ENCODE data around the gene SLAIN2. TPM values are rescaled to one million over a fixed set of nuclear protein-coding genes. Genes with fewer than 3 reads are reported as not detected.
A peak's percentile ranks its signal among the peaks of the same experiment; 100 is the strongest.

SLAIN2 gene
- total and polyA plus RNA-seq, 11 donors: 26.0 to 178 (median 124) TPM

DNA sequence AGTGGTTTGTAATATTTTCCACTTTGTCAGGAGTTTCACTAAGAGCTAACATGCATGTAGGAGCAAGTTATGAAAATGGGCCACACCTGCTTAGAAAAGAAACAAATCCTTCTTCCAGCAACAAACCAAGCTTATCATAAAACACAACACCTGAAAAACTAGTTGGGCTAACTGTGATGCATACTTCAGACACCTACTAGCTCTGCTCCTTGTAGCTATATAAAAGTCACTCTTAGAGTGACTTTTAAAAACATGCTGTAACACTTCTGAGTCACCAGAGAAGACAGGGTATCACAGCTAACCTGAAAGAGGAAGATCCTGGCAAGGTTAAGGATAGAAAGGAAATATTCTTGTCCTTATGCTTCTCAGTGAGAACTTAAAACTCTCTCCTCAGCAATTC is 3.6 kb upstream of the SLAIN2 start:
- Histone ChIP-seq H3K36me3 (no peaks in the 10 kb centered on the region), H3K4me3 (no peak overlapping the region), H3K27ac (peak overlapping the region in 1 of 12 donors; percentile 1), H3K9me3 (no peaks in the 10 kb centered on the region), H3K4me1 (peaks cover 0 to 23% (median 6%) of the 10 kb centered on the region in 12 donors), H3K27me3 (no peaks in the 10 kb centered on the region)
- TF ChIP-seq, protein P1, sequence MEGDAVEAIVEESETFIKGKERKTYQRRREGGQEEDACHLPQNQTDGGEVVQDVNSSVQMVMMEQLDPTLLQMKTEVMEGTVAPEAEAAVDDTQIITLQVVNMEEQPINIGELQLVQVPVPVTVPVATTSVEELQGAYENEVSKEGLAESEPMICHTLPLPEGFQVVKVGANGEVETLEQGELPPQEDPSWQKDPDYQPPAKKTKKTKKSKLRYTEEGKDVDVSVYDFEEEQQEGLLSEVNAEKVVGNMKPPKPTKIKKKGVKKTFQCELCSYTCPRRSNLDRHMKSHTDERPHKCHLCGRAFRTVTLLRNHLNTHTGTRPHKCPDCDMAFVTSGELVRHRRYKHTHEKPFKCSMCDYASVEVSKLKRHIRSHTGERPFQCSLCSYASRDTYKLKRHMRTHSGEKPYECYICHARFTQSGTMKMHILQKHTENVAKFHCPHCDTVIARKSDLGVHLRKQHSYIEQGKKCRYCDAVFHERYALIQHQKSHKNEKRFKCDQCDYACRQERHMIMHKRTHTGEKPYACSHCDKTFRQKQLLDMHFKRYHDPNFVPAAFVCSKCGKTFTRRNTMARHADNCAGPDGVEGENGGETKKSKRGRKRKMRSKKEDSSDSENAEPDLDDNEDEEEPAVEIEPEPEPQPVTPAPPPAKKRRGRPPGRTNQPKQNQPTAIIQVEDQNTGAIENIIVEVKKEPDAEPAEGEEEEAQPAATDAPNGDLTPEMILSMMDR (IDR thresholded peaks at IDR 0.05): no peak
- TF ChIP-seq POLR2A (IDR thresholded peaks at IDR 0.05): no peak
- no peak for DNase-seq
- ATAC-seq: no peak
- intact Hi-C loops (cut with DNase I): no loop called here

DNA sequence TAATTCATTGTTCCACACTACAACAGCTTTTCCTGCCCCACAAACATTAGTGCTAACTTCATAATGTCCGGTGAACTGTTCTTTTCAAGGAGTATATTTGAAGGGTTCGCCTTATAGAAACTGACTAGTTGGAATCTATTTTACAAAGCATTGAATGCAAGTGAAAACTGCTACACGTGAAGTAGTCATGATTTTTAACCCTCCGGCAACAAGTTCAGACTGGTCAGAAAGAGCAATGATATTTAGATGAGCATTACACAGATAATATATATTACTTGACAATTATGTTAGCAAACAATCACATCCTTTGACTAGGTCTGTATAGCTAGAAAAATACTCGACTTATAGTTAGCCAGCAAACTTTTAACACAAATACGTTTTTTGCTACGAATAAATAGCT is 1.7 kb upstream of the SLAIN2 start:
- Histone ChIP-seq H3K4me3 (no peak overlapping the region), H3K27ac (peak overlapping the region in 2 of 12 donors; percentile 98 to 99), H3K4me1 (peaks cover 3 to 42% (median 25%) of the 10 kb centered on the region in 12 donors), H3K36me3 (no peaks in the 10 kb centered on the region), H3K9me3 (no peaks in the 10 kb centered on the region), H3K27me3 (no peaks in the 10 kb centered on the region)
- WGBS, 4 donors: 88 to 90% (median 89%) methylated on average over 7 of the region's 7 CpGs
- no peak for ATAC-seq
- TF ChIP-seq POLR2A (IDR thresholded peaks at IDR 0.05): no peak
- TF ChIP-seq, protein P1 (IDR thresholded peaks at IDR 0.05): no peak
- DNase-seq: no peak
- intact Hi-C loops (cut with DNase I): loop anchor here in 1 of 10 donors (5.0 kb wide), 1 partner anchor 67 kb away; no protein-coding TSS in a partner anchor

DNA sequence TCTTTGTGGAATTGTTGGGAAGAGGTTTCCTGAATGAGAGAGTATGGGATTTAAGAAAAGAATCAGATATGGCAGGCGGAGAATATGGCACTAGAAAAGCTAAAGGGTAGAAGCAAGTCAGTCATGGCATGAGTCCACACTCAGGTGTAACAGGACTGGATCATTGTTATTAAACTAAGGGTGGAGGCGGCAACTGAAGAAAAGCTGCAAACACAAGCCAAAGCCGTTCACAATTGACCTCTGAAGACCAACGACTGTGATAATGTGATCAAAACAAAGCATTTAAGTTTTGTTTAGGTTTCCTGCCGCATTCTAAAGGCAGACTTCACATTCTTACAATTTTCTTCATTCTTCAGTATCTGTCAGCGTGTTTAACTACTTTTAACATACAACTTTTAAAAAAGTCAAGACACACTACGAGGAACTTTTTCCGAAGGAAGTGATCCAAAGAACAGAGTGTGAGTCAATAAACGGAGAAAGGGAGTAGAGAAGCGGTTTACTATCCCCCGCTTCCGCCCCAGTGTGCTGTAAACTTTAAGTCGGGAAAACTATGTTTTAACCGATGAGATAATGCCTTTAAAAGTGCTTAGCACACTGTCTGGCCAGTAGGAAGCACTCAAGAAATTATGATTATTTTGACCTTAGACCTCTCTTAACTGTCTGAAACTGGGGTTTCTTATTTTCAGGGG is 909 bp upstream of the SLAIN2 start:
- 12 to 16% (median 12%) methylated on average over 14 of the region's 14 CpGs for WGBS, 4 donors
- Histone ChIP-seq H3K4me1 (peaks cover 3 to 49% (median 32%) of the 10 kb centered on the region in 12 donors), H3K4me3 (peak overlapping the region; percentile 12 to 97 (median 90)), H3K27me3 (no peaks in the 10 kb centered on the region), H3K9me3 (no peaks in the 10 kb centered on the region), H3K36me3 (no peaks in the 10 kb centered on the region), H3K27ac (peak overlapping the region; percentile 89 to 99 (median 98))
- no peak for DNase-seq
- intact Hi-C loops (cut with DNase I): loop anchor here in 1 of 10 donors (5.0 kb wide), 1 partner anchor 68 kb away; no protein-coding TSS in a partner anchor
- TF ChIP-seq POLR2A (IDR thresholded peaks at IDR 0.05): no peak
- TF ChIP-seq, protein P1 (IDR thresholded peaks at IDR 0.05): no peak
- peak; percentile 0 to 17 (median 6) for ATAC-seq

DNA sequence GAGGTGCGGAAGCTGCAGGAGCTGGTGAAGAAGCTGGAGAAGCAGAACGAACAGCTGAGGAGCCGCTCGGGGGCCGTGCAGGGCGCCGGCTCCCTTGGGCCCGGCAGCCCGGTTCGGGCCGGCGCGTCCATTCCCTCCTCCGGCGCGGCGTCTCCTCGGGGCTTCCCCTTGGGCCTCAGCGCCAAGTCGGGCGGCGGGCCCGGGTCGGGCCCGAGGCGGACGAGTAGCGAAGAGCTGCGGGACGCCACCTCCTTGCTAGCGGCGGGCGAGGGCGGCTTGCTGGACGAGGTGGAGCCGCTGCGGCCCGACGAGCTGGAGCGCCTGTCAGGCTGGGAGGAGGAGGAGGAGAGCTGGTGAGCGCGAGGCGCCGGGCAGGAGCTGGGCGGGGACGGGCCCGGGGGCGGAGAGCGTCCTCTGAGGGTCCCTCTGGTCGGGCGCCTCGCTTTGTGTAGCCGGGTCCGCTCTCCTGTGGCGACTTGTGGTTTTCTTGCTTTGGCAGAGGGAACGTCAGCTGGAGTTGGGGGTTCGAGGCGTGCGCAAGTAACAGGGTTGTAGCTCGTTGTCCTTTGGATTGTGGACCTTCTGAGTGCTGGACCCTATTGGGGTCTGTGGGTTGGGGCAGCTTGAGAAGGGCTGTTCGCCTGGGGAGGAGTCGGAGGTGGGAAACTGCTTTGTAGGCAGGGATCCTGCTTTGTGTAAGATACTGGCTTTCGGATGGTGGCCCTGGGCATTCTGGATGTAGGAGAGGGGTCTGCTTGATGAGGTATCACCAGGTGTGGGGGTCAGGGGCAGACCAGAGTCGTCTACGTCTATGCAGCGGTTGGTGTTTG is 662 bp downstream of the SLAIN2 start:
- H3K36me3 ChIP-seq: no peaks in the 10 kb centered on the region
- peaks cover 3 to 64% (median 42%) of the 10 kb centered on the region in 12 donors for H3K4me1 ChIP-seq
- H3K27me3 ChIP-seq: no peaks in the 10 kb centered on the region
- intact Hi-C loops (cut with DNase I): loop anchor here in 1 of 10 donors (5.0 kb wide), 1 partner anchor 70 kb away; no protein-coding TSS in a partner anchor
- ATAC-seq: peak in 2 of 4 donors; percentile 47 to 56
- WGBS, 4 donors: 0 to 1% (median 0%) methylated on average over 39 to 66 of the region's 66 CpGs
- peak overlapping the region; percentile 94 to 99 (median 98) for H3K27ac ChIP-seq
- H3K4me3 ChIP-seq: peak overlapping the region; percentile 77 to 97 (median 93)
- peak; percentile 59 to 85 (median 67) for DNase-seq
- no peaks in the 10 kb centered on the region for H3K9me3 ChIP-seq
- no peak for TF ChIP-seq POLR2A (IDR thresholded peaks at IDR 0.05)
- TF ChIP-seq, protein P1 (IDR thresholded peaks at IDR 0.05): peak in 2 of 12 donors; percentile 1 to 4

Measured in heart left ventricle (tissue), 16 donors.